Activated CD8-positive, alpha-beta memory T cell treated with anti-CD3 and anti-CD28 coated beads for 4 hours (primary cell): Measurements from ENCODE around the gene NLRP12.
"Not testable (repeated sequence)": the region's sequence is repeated elsewhere in the genome, so short reads cannot be mapped to it uniquely, and the experiment has no call there.

ENCODE experiments used
- DNase-seq, 2 donors: peaks; one replicate each; pipeline ENCODE4 v3.0.0-alpha.2; 2020; ENCODE audit warnings: low read depth in 2 of 2

The NLRP12 gene

DNA sequence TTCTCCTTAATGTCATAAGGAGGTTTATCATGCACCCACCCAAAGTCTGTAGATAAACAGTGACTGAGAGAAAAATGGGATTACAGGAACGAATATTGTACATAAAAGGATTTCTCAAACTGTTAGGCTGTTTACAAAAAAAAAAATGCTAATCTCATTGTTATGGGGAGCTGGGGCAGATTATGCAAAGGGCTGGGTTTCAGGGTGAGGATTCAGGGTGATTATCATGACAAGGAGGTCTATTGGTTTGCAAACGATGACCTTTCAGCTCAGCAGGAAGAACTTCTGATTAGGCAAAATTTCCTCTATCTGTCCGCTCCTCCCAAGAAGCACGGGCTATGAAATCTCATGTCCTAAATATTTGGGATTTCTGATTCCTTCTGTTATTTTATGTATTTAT, 41.4 kb downstream of the NLRP12 start:
- no peak for DNase-seq

GRCh38 chr19:53781332-53781731, 42.8 kb downstream of the NLRP12 start:
- not testable (repeated sequence) for DNase-seq

DNA sequence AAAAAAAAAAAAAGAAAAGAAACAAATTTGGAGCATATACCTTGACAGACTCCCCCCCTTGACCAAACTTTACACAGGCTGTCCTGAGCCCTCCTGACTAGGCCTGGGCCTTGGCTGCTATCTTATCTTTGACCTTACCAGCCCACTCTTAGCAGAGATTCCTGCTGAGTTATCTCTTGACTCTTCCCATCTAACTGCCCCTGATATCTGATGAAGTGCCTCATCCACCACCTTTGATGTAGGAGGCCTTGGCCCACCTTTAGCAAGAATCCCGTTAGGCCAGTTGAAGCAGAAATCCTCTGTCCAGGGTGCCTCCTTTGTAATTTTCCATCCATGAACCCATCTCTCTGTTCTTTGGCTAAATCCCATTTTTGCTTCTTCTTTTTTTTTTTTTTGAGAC, 43.6 kb downstream of the NLRP12 start:
- no peak for DNase-seq

DNA sequence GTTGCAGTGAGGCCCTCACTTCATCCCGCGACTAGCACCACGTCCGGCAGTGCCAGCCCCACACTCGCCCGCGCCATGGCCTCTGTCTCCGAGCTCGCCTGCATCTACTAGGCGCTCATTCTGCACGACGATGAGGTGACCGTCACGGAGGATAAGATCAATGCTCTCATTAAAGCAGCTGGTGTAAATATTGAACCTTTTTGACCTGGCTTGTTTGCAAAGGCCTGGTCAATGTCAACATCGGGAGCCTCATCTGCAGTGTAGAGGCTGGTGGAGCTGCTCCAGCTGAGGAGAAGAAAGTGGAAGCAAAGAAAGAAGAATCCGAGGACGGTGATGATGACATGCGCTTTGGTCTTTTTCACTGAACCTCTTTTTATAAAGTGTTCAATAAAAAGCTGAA, 48.6 kb downstream of the NLRP12 start:
- no peak for DNase-seq

DNA sequence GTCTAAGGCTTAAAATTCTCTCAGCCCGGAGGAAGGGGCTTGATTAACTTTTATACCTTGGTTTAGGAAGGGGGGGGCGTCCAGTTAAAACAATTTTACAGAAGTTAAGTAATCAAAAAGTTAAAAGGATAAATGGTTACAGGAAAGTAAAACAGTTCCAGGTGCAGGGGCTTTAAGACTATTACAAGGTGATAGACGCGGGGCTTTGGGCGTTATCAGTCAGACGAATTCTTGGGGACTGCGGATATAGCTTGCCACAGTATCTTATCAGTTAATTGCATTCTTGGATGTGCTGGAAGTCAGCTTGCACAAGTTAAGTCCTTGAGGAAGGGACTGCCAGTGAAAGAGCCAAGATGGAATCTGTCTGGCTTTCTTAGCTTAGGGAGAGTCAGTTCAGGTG, 49.6 kb downstream of the NLRP12 start:
- not testable (repeated sequence) for DNase-seq

DNA sequence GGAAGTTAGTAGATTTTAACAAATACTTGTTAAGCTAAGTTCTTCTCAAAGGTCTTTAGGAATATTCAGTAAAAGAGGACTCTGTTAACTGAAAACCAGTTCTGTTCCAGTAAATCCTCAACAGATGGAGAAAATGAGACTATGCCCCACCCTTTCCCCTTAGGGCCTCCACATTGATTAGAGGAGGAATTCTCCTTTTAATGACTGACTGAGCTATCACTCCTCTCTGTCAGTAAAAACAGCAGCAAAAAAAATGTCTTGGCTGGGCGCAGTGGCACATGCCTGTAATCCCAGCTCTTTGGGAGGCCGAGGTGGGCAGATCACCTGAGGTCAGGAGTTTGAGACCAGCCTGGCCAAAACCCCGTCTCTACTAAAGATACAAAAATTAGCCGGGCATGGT, 50.1 kb downstream of the NLRP12 start:
- DNase-seq: no peak

- peak; percentile 4 to 12 for DNase-seq
Observed at GRCh38 chr19:53772943-53773342, 51.2 kb downstream of the NLRP12 start.

DNA sequence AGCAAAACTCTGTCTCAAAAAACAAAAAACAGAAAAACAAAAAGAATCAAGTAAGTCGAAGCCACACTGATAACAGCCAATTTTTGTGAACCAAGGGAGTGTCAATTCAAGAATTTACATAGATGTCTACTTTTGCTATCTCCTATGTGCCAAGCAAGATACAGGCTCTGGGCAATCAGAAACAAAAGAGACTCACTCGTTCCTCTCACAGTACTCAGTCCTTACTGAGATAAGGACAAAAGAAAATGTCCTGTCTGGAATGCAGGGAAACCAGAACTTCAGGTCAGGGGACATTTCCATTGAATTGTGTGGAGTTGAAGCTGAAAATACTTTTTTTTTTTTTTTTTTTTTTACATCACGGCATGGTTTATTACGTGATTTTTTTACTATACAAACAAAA, 53.0 kb downstream of the NLRP12 start:
- DNase-seq: no peak

GRCh38 chr19:53769696-53770309, 54.3 kb downstream of the NLRP12 start:
- DNase-seq: not testable (repeated sequence)

DNA sequence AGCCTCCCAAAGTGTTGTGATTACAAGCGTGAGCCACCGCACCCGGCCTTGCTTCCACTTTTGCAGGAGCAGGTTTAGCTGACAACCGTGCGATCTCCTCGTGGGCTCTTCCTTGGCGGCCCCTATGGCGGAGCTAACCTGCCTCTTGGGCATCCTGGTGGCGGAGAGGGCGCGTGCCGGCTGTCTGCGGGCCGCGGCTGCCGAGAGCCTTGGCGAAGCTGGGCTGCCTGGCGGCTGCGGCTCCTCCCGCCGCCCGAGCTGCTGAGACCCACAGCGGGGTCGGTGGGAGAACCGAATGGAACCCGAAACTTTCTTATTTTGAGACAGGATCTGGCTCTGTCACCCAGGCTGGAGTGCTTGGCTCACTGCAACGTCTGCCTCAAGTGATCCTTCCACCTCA, 55.7 kb downstream of the NLRP12 start:
- no peak for DNase-seq

GRCh38 chr19:53758991-53759390, 65.1 kb downstream of the NLRP12 start:
- not testable (repeated sequence) for DNase-seq
